GM18511 (cell line): ENCODE measurements around the gene PFAS.
A peak's percentile ranks its signal among the peaks of the same experiment; 100 is the strongest.

Experiments used
- ATAC-seq: cut with Tn5 transposase; IDR thresholded peaks from one replicate; pipeline ENCODE4 v1.9.1; 2021; ENCODE audit warnings: mild to moderate bottlenecking, moderate library complexity; ENCODE audit not compliant: unreplicated experiment

The PFAS gene

DNA sequence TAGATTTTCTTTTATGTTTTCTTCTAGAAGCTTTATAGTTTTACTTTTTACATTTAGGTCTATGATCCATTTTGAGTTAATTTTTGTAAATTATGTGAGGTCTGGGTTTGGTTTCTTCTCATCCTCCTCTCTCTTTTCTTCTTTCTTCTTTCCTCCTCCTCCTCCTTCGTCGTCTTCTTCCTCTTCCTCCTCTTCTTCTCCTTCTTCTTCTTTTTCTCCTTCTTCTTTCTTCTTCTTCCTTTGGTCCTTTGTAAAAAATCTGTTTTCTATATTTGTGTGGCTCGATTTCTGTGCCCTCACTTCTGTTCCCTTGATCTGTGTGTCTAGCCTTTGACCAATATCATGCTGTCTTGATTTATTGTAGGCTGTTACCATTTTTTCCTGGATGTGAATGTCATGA lies 51.1 kb downstream of the PFAS start:
- ATAC-seq: no peak

DNA sequence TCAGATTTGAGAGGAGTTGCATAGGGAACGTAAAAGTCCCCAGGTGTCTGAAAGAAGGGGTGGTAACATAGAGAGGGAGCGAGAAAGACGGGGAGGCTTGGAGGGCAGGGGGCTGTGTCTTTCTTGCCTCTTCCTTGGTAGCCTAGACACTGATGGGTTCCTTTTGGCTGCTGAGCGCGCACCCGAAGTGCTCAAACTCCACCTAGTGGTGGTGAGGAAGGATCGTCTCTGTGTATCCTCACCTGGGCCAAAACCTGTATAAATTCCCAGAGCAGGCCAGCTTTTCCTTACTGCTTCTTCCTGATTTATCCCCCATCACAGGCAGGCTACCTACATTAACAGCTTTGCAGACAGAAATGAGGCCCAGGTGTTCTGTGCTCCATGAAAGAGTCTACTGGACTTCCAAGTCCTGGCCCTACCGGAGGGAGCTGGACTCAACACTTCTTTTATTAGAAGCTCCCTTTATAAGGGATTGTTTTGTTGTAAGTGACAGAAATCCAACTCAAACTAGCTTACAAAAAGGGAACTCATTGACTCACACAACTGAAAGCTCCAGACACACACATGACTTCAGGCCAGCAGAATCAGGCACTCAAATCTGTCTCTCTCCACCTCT lies 51.6 kb downstream of the PFAS start:
- ATAC-seq: peak; percentile 55

DNA sequence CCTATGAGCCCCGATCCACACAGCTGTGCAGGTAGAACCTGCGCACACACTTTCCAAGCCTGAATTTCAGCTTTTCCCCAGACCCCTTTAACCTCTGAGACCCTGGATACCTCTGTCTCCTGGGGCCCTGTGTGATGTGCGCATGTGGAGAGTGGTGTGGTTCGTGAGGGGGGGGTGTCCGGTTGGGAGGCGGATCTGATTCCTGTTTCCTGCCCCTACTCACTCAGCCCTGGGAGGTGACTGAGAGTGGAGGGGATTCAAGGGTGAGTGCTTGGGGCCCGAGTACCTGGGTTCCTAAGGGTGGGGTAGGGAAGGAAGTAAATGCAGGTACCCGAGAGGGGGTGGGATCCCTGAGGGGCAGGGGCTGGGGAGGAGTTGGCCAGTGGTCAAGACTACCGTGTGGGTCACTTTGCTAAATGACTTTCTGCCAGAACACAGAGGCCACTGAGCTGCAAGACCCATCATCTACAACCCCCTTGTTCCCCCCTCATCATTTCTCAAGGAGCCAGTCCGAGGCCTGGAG lies 61.6 kb downstream of the PFAS start:
- ATAC-seq: no peak

DNA sequence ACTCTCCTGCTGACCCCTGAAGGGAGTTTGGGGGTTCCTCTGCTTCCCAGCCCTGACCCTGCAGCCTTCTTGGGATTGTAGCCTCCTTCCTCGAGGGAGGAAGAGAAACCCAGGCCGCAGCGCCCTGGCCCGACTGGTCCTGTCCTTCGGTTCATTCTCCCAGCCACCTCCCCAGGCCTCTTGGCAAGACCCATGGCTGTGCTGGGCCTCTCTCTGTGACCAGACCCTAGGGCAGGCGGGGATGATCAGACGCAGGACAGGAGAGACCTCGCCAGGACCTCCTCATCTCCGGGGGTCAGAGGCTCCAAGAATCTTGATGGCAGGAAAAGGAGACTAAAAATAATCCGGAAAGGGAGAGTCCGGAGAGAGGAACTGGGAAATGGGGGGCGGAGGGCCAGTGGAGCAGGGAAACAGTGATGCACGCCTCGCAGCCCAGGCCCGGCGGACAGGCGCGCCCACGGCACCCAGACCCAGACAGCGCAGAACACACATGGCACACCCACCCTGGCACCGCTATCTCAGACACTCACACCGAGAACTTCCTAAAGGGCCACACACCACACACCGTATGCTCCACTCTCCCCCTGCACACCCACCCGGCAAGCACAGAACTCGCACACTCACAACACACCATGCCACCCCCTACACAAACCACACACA lies 62.2 kb downstream of the PFAS start:
- no peak for ATAC-seq

DNA sequence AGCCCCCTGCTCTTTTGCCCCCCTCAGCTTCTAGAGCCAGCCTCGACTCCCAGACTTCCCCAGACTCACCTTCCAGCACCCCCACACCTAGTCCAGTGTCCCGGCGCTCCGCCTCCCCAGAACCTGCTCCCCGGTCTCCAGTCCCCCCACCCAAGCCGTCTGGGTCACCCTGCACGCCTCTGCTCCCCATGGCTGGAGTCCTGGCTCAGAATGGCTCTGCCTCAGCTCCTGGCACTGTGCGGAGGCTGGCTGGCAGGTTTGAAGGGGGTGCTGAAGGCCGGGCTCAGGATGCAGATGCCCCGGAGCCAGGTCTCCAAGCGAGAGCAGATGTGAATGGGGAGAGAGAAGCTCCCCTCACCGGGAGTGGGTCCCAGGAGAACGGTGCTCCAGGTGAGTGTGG lies 63.2 kb downstream of the PFAS start:
- no peak for ATAC-seq

DNA sequence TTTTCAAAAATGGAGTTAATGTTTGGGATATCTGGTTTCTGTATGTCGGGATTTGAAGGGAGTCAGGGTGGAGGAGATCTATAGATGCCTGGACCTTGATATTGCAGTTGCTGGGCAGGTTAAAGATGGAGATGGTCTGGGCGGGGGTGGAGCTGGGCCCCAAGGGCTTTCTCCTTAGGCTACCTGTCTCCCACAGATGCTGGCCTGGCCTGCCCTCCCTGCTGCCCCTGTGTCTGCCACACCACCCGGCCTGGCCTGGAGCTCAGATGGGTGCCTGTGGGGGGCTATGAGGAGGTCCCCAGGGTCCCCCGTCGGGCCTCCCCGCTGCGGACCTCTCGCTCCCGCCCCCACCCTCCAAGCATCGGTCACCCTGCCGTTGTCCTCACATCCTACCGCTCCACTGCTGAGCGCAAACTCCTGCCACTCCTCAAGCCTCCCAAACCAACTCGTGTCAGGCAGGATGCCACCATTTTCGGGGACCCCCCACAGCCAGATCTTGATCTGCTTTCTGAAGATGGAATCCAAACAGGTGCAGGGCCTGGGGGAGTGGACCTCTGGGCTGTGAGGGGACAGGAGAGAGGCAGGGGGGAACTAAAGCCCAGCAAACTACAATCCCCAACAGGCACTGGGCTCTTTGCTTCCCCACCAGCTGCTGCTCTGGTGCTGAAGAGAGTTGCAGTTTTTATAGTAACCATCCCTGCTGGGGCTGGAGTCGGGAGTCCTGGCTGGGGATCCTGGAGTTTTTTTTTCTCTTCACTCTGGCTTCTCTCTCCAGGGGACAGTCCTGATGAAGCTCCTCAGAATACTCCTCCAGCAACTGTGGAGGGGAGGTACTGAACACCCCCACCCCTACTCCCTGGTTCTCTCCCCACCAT lies 63.9 kb downstream of the PFAS start:
- ATAC-seq: no peak

DNA sequence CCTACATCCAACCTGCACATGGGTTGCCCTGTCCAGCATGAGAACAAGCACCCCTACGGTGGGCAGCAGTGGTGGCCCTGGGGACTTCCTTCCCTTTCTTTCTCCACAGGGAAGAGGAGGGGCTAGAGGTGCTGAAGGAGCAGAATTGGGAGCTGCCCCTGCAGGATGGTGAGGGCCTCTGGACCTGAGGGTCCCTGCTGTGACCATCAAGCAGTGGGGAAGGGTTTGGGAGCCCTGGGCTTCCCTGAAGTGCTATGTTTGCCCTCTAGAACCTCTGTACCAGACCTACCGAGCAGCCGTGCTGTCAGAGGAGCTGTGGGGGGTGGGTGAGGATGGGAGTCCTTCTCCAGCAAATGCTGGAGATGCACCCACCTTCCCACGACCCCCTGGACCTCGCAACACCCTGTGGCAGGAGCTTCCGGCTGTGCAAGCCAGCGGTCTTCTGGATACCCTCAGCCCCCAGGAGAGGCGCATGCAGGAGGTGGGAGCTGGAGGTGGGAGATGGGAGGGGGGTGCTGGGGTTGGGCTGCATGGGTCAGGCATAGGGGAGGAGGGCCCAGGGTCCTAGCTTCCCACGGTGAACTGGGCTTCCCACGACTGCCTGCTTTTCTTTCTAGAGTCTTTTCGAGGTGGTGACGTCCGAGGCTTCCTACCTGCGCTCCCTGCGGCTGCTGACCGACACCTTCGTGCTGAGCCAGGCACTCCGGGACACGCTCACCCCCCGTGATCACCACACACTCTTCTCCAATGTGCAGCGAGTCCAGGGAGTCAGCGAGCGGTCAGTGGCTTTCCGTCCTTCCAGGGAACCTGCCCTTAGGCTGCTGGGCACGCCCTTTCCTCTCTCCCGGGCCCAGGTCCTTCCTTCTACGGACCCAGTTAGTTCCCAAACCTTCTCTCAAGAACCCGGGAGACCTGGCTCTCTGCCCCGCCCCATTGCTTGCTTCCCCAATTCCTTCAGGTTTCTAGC lies 66.0 kb downstream of the PFAS start:
- no peak for ATAC-seq

DNA sequence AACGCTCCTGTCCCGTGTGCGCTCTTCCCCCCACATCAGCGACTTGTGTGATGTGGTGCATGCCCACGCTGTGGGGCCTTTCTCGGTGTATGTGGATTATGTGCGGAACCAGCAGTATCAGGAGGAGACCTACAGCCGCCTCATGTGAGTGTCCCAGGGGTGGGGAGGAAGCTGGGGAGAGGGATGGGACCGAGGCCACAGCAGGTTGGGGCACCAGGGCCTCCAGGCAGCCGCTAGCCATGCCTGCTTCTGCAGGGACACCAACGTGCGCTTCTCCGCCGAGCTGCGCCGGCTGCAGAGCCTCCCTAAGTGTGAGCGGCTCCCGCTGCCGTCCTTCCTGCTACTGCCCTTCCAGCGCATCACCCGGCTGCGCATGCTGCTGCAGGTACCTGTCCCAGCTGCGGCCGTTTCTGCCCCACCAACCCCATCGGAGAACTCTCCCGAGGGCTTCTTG lies 66.7 kb downstream of the PFAS start:
- no peak for ATAC-seq

DNA sequence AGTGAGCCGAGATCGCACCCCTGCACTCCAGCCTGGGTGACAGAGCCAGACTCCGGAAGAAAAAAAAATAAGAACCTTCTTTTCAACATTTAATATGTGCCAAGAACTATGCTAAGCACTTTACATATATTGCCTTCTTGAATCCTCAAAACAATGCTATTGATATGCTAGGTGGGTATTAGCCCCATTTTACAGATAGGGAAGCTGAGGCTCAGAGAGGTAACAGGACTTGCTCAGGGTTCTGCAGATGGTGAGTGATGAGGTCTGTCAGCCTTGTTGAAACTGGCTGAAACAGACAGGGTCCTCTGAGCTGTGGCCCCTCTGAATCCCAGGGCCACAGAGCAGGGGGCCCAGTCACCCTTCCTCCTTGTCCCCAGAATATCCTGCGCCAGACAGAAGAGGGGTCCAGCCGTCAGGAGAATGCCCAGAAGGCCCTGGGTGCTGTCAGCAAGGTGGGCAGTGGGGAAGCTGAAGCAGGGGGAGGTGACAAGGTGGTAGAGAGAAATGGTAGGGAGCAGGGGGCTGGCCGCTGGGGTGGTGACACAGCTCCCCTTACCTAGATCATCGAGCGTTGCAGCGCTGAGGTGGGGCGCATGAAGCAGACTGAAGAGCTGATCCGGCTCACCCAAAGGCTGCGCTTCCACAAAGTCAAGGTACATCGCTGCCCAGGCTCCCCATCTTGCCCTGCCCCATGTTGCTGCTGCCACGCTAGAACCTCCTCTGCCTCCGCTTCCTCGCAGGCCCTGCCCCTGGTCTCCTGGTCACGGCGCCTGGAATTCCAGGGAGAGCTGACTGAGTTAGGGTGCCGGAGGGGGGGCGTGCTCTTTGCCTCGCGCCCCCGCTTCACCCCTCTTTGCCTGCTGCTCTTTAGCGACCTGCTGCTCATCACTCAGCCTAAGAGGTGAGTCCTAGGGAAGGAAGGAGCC lies 69.2 kb downstream of the PFAS start:
- ATAC-seq: no peak
